ENCODE results near the gene AQP12B. TPM values are rescaled to one million over a fixed set of nuclear protein-coding genes. Genes with fewer than 3 reads are reported as not detected.
A peak's percentile ranks its signal among the peaks of the same experiment; 100 is the strongest.

Gene AQP12B
- total RNA-seq, 2 experiments from 2014 or later: not detected

GRCh38 chr2:240643811-240644150 is 38.9 kb downstream of the AQP12B start:
- no peak overlapping the region for H3K27ac Mint-ChIP-seq
- H3K36me3 Mint-ChIP-seq (ENCODE audit: low read depth): no peaks in the 10 kb centered on the region
- Histone ChIP-seq H3K4me1 (ENCODE audit: insufficient read depth, low read length) (peaks cover 19% of the 10 kb centered on the region), H3K9me3 (ENCODE audit: control insufficient read depth in 1 of 2, insufficient read depth in 1 of 2, low read length in 2 of 2) (peaks cover 0 to 13% of the 10 kb centered on the region in 2 experiments), H3K27ac (ENCODE audit: low read depth in 1 of 2, low read length in 2 of 2) (no peak overlapping the region), H3K4me3 (ENCODE audit: low read length) (no peak overlapping the region), H3K36me3 (ENCODE audit: insufficient read depth, low read length) (no peaks in the 10 kb centered on the region), H3K27me3 (ENCODE audit: control insufficient read depth in 1 of 2, insufficient read depth in 2 of 2, low read length in 2 of 2) (peaks cover 0 to 6% of the 10 kb centered on the region in 2 experiments)
- peaks cover 5% of the 10 kb centered on the region for H3K27me3 Mint-ChIP-seq
- ATAC-seq (ENCODE audit: poor library complexity): no peak
- intact Hi-C loops (cut with DNase I, micrococcal nuclease): no loop called here
- no peaks in the 10 kb centered on the region for H3K4me1 Mint-ChIP-seq (ENCODE audit: low read depth)
- no peak overlapping the region for H3K4me3 Mint-ChIP-seq
- TF ChIP-seq, protein P1, sequence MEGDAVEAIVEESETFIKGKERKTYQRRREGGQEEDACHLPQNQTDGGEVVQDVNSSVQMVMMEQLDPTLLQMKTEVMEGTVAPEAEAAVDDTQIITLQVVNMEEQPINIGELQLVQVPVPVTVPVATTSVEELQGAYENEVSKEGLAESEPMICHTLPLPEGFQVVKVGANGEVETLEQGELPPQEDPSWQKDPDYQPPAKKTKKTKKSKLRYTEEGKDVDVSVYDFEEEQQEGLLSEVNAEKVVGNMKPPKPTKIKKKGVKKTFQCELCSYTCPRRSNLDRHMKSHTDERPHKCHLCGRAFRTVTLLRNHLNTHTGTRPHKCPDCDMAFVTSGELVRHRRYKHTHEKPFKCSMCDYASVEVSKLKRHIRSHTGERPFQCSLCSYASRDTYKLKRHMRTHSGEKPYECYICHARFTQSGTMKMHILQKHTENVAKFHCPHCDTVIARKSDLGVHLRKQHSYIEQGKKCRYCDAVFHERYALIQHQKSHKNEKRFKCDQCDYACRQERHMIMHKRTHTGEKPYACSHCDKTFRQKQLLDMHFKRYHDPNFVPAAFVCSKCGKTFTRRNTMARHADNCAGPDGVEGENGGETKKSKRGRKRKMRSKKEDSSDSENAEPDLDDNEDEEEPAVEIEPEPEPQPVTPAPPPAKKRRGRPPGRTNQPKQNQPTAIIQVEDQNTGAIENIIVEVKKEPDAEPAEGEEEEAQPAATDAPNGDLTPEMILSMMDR (IDR thresholded peaks at IDR 0.05): no peak
- DNase-seq: no peak
- H3K9me3 Mint-ChIP-seq: no peaks in the 10 kb centered on the region
- ChIA-PET POLR2A (no interaction called here), CTCF (no interaction called here)

DNA sequence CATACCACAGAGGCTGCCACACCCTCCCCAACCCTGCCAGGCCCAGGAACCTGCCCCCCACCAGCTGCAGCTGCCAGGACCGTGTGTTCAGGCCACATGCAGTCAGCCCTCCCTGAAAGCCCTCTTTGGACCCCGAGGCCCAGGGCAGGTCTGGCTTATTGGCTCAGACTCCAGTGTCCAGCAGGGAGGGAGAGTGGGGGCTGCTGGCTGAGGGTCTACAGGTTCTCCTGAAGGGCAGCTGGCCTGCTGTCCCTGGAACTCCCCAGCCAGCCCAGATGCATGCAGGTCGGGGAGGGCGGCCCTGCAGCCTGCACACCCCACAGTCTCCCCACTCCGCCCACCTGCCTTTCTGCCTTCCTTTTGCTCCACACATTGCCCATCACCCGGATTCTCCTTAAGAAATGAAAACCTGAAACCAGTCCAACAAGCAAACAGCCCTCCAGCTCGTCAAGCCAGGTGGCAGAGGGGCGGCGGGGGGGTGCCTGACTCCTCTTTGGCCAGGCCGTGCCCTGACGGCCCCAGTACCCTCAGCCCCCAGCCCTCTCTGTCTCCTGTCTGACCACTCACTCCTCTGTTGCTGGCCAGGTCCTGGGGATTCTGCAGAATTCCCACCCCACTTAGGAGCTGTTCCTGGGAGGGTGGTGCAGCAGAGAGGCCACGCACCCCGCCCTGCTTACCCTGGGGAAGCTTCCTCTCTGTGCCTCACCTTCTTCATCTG is 39.4 kb downstream of the AQP12B start:
- ATAC-seq (ENCODE audit: poor library complexity): no peak

GRCh38 chr2:240642806-240643092 is 39.9 kb downstream of the AQP12B start:
- no peak overlapping the region for H3K27ac ChIP-seq (ENCODE audit: low read depth in 1 of 2, low read length in 2 of 2)
- no peaks in the 10 kb centered on the region for H3K36me3 ChIP-seq (ENCODE audit: insufficient read depth, low read length)
- Mint-ChIP-seq H3K27ac (no peak overlapping the region), H3K4me1 (ENCODE audit: low read depth) (no peaks in the 10 kb centered on the region), H3K9me3 (no peaks in the 10 kb centered on the region), H3K36me3 (ENCODE audit: low read depth) (no peaks in the 10 kb centered on the region), H3K4me3 (no peak overlapping the region), H3K27me3 (no peaks in the 10 kb centered on the region)
- TF ChIP-seq, protein P1 (IDR thresholded peaks at IDR 0.05): no peak
- H3K4me3 ChIP-seq (ENCODE audit: low read length): no peak overlapping the region
- H3K27me3 ChIP-seq (ENCODE audit: control insufficient read depth in 1 of 2, insufficient read depth in 2 of 2, low read length in 2 of 2): peaks cover 0 to 6% of the 10 kb centered on the region in 2 experiments
- ChIA-PET POLR2A (no interaction called here), CTCF (no interaction called here)
- peak in 1 of 14 experiments; percentile 8 for DNase-seq
- no peak for ATAC-seq (ENCODE audit: poor library complexity)
- H3K4me1 ChIP-seq (ENCODE audit: insufficient read depth, low read length): peaks cover 19% of the 10 kb centered on the region
- H3K9me3 ChIP-seq (ENCODE audit: control insufficient read depth in 1 of 2, insufficient read depth in 1 of 2, low read length in 2 of 2): peaks cover 0 to 13% of the 10 kb centered on the region in 2 experiments
- intact Hi-C loops (cut with DNase I, micrococcal nuclease): no loop called here

More for the DNA sequence above, 39.4 kb downstream of the AQP12B start:
- Mint-ChIP-seq H3K36me3 (ENCODE audit: low read depth) (no peaks in the 10 kb centered on the region), H3K9me3 (no peaks in the 10 kb centered on the region), H3K4me3 (no peak overlapping the region), H3K4me1 (ENCODE audit: low read depth) (no peaks in the 10 kb centered on the region), H3K27me3 (no peaks in the 10 kb centered on the region), H3K27ac (no peak overlapping the region)
- Histone ChIP-seq H3K27ac (ENCODE audit: low read depth in 1 of 2, low read length in 2 of 2) (no peak overlapping the region), H3K36me3 (ENCODE audit: insufficient read depth, low read length) (no peaks in the 10 kb centered on the region), H3K4me1 (ENCODE audit: insufficient read depth, low read length) (peaks cover 19% of the 10 kb centered on the region), H3K27me3 (ENCODE audit: control insufficient read depth in 1 of 2, insufficient read depth in 2 of 2, low read length in 2 of 2) (peaks cover 0 to 6% of the 10 kb centered on the region in 2 experiments), H3K9me3 (ENCODE audit: control insufficient read depth in 1 of 2, insufficient read depth in 1 of 2, low read length in 2 of 2) (peaks cover 0 to 13% of the 10 kb centered on the region in 2 experiments), H3K4me3 (ENCODE audit: low read length) (no peak overlapping the region)
- DNase-seq: no peak
- CTCF ChIA-PET: no interaction called here
- POLR2A ChIA-PET: no interaction called here
- intact Hi-C loops (cut with DNase I, micrococcal nuclease): no loop called here
- TF ChIP-seq, protein P1 (IDR thresholded peaks at IDR 0.05): no peak

Measured in CD4-positive, alpha-beta T cell (primary cell).